ENCODE results near the gene ANKUB1.
"Not testable (repeated sequence)": the region's sequence is repeated elsewhere in the genome, so short reads cannot be mapped to it uniquely, and the experiment has no call there.

ANKUB1 gene

DNA sequence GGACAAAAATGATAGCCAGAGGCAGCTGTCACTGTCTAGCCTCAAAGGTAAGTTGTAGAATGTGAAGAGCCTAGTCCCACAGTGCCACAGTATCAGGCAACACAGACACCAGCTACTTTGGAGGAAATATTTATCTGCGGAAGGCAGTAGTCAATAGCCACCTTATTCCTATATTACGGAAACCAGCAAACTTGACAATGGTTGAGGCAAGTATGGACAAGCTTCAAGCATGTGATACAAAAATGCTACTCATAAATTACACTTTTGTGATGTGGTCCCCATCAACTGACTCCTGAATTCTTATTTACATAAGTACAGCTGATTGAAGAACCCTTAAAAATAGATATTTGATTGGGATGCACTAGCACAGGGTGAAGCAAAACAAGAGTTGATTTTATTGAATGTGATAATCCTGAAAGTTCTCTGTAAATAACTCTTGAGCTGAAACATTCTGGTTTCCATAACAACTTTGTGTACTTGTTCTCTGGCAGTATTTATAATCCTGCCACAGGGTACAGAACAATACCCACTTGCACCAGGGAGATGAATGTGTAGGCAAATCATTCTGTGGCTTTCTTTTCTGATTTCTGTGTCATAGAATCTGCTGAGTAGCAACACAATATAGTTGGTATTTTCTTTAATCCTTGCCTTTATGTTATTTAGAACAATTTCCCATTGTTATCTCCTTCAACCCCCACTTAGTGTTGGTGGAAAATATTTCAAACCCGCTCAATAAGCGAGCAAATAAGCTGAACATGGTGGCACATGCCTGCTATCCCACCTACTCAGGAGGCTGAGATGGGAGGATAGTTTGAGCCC is at the start of gene ANKUB1:
TSS of gene ANKUB1 (minus strand) at position 103 of the 819 bp plus-strand sequence. CDS start 188 bp downstream, outside the sequence.
- TF ChIP-seq CTCF (IDR thresholded peaks at IDR 0.05; ENCODE audit: insufficient read depth, missing control alignments) = no peak
- FAIRE-seq (no peak), DNase-seq (ENCODE audit: insufficient read length, low spot score) (no peak)

DNA sequence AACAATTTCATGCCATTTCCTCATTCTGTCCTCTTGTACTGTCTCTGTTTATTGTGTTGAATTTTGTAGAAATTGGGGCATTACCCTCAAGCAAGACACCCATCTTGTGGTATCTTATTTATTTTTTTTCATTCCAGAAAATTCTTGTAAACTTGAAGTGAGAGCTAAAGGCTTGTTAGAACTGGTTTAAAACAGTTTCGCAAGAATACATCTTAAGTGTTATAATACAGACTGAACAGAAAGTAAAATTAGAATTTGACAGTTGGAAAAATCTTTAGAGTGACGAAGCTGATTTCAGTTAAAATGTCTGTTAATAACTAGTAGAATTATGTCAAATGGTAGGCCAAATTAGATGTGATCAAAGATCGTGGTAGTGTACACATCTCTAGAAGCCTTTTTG is 47.5 kb upstream of the ANKUB1 start:
- FAIRE-seq (no peak), DNase-seq (ENCODE audit: insufficient read length, low spot score) (no peak)
- TF ChIP-seq CTCF (IDR thresholded peaks at IDR 0.05; ENCODE audit: insufficient read depth, missing control alignments) = no peak

- not testable (repeated sequence) for FAIRE-seq
Measured at GRCh38 chr3:149839469-149839868, 47.1 kb upstream of the ANKUB1 start.

DNA sequence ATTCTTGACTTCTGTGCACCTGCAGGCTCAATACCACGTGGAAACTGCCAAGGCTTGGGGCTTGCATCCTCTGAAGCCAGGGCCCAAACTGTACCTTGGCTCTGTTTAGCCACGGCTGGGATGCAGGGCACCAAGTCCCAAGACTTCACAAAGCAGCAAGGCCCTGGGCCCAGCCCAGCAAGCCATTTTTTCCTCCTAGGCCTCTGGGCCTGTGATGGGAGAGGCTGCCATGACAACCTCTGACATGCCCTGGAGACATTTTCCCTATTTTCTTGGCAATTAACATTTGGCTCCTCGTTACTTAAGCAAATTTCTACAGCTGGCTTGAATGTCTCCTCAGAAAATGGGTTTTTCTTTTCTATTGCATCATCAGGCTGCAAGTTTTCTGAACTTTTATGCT is 46.1 kb upstream of the ANKUB1 start:
- not testable (repeated sequence) for FAIRE-seq

More at GRCh38 chr3:149839469-149839868, 47.1 kb upstream of the ANKUB1 start:
- not testable (repeated sequence) for DNase-seq (ENCODE audit: insufficient read length, low spot score)

DNA sequence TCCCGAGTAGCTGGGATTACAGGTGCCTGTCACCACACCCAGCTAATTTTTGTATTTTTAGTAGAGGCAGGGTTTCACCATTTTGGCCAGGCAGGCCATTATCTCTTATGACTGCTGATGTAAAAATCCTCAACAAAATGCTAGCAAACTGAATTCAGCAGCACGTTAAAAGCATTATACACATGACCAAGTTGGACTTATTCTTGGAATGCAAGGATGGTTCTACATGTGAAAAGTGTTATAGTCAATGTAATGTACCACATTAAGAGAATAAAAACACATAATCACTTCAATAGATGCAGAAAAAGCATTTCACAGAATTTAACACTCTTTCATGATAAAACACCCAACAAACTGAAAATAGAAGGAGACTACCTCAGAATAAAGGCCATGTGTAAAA is 40.9 kb upstream of the ANKUB1 start:
- FAIRE-seq (no peak), DNase-seq (ENCODE audit: insufficient read length, low spot score) (no peak)
- no peak for TF ChIP-seq CTCF (IDR thresholded peaks at IDR 0.05; ENCODE audit: insufficient read depth, missing control alignments)

More for the DNA sequence above, 46.1 kb upstream of the ANKUB1 start:
- not testable (repeated sequence) for DNase-seq (ENCODE audit: insufficient read length, low spot score)

GRCh38 chr3:149832086-149832485 is 39.7 kb upstream of the ANKUB1 start:
- TF ChIP-seq CTCF (IDR thresholded peaks at IDR 0.05; ENCODE audit: insufficient read depth, missing control alignments) = no peak
- FAIRE-seq (no peak), DNase-seq (ENCODE audit: insufficient read length, low spot score) (no peak)

- no peak for DNase-seq (ENCODE audit: insufficient read length, low spot score)
- TF ChIP-seq CTCF (IDR thresholded peaks at IDR 0.05; ENCODE audit: insufficient read depth, missing control alignments) = no peak
Measured at GRCh38 chr3:149831321-149831720, 39.0 kb upstream of the ANKUB1 start.

DNA sequence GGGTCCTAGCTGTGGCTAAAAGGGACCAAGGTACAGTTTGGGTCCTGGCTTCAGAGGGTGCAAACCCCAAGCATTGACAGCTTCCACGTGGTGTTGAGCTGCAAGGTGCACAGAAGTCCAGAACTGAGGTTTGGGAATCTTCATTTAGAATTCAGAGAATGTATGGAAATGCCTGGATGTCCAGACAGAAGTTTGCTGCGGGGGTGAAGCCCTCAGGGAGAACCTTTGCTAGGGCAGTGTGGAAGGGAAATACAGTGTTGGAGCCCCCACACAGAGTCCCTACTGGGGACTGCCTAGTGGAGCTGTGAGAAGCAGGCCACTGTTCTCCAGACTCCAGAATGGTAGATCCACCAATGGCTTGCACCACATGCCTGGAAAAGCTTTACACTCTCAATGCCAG is 38.5 kb upstream of the ANKUB1 start:
- no peak for FAIRE-seq
- no peak for TF ChIP-seq CTCF (IDR thresholded peaks at IDR 0.05; ENCODE audit: insufficient read depth, missing control alignments)
- DNase-seq (ENCODE audit: insufficient read length, low spot score) = no peak

More at GRCh38 chr3:149831321-149831720, 39.0 kb upstream of the ANKUB1 start:
- no peak for FAIRE-seq

DNA sequence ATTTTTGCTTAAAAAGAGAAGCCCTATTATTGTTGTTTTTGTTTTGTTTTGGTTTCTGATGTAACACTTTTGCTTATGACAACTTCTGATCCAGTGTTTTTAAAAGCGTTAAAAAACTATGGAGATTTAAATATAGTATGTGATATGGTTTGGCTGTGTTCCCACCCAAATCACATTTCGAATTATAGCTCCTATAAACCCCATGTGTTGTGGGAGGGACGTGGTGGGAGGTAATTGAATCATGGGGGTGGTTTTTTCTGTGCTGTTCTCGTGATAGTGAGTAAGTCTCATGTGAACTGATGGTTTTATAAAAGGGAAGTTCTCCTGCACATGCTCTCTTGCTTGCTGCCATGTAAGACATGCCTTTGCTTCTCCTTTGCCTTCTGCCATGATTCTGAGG is 37.3 kb upstream of the ANKUB1 start:
- FAIRE-seq; DNase-seq (ENCODE audit: insufficient read length, low spot score): not testable (repeated sequence)
